ENCODE results near the gene NFASC. TPM values are rescaled to one million over a fixed set of nuclear protein-coding genes. Genes with fewer than 3 reads are reported as not detected.

NFASC gene
- total RNA-seq, 4 donors from 2014 or later, result 6.3 to 15.1 (median 11.7) TPM

DNA sequence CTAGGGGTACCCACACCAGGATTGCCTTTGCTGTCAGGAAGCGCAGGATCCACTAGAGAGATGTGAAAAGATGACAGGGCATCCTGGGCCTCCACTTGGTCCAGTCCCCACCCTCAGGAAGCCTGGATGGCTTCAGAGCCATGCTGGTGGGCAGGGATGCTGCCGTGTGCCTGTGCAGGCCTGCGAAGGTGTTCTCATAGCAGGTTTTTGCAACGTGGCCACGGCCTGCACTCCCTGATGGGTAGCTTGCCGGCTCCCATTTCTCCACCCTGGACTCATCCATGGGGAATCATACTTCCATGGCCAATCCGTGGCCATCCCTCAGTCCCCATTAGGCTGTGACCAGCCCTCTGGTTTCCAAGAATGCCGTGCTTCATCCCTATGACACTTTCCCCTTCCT lies 138.2 kb downstream of the NFASC start:
- 72 to 73% methylated on average over 7 of the region's 8 CpGs for WGBS, 2 donors
- no peak overlapping the region for H3K27ac ChIP-seq
- no peak for DNase-seq
- intact Hi-C loops (cut with DNase I), result no loop called here
- peaks cover 0 to 11% (median 0%) of the 10 kb centered on the region in 4 donors for H3K27me3 ChIP-seq
- TF ChIP-seq, protein P1, sequence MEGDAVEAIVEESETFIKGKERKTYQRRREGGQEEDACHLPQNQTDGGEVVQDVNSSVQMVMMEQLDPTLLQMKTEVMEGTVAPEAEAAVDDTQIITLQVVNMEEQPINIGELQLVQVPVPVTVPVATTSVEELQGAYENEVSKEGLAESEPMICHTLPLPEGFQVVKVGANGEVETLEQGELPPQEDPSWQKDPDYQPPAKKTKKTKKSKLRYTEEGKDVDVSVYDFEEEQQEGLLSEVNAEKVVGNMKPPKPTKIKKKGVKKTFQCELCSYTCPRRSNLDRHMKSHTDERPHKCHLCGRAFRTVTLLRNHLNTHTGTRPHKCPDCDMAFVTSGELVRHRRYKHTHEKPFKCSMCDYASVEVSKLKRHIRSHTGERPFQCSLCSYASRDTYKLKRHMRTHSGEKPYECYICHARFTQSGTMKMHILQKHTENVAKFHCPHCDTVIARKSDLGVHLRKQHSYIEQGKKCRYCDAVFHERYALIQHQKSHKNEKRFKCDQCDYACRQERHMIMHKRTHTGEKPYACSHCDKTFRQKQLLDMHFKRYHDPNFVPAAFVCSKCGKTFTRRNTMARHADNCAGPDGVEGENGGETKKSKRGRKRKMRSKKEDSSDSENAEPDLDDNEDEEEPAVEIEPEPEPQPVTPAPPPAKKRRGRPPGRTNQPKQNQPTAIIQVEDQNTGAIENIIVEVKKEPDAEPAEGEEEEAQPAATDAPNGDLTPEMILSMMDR (IDR thresholded peaks at IDR 0.05), result no peak
- TF ChIP-seq POLR2A (IDR thresholded peaks at IDR 0.05), result no peak
- H3K9me3 ChIP-seq, result no peaks in the 10 kb centered on the region
- H3K4me3 ChIP-seq, result no peak overlapping the region
- peaks cover 3 to 17% (median 4%) of the 10 kb centered on the region in 3 donors for H3K4me1 ChIP-seq
- no peaks in the 10 kb centered on the region for H3K36me3 ChIP-seq

DNA sequence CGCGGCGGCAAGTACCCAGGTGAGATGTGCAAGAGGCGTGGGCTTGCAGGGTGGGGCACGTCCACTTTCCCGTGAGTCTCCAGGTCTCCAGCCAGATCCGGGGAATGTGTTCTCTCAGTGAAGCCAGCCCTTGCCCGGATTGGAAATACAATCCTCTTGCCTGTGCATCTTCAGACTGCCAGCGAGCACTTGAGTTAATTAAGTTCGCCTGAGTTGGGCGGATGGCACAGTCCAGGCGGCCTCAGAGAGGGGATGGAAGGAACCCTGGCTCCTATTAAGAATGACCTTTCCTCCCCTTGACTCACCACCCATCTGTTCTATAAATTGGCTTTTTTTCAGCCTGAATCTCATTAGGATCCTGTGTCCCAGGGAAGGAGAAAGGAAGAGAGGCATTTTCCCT lies 139.0 kb downstream of the NFASC start:
- H3K4me3 ChIP-seq, result no peak overlapping the region
- no peak for DNase-seq
- peaks cover 4 to 21% (median 5%) of the 10 kb centered on the region in 3 donors for H3K4me1 ChIP-seq
- no peaks in the 10 kb centered on the region for H3K36me3 ChIP-seq
- no peaks in the 10 kb centered on the region for H3K9me3 ChIP-seq
- intact Hi-C loops (cut with DNase I), result no loop called here
- no peak overlapping the region for H3K27ac ChIP-seq
- peaks cover 0 to 11% (median 0%) of the 10 kb centered on the region in 4 donors for H3K27me3 ChIP-seq
- WGBS, 2 donors, result 87 to 88% methylated on average over 3 to 11 of the region's 12 CpGs
- no peak for TF ChIP-seq POLR2A (IDR thresholded peaks at IDR 0.05)
- TF ChIP-seq, protein P1 (IDR thresholded peaks at IDR 0.05), result no peak

DNA sequence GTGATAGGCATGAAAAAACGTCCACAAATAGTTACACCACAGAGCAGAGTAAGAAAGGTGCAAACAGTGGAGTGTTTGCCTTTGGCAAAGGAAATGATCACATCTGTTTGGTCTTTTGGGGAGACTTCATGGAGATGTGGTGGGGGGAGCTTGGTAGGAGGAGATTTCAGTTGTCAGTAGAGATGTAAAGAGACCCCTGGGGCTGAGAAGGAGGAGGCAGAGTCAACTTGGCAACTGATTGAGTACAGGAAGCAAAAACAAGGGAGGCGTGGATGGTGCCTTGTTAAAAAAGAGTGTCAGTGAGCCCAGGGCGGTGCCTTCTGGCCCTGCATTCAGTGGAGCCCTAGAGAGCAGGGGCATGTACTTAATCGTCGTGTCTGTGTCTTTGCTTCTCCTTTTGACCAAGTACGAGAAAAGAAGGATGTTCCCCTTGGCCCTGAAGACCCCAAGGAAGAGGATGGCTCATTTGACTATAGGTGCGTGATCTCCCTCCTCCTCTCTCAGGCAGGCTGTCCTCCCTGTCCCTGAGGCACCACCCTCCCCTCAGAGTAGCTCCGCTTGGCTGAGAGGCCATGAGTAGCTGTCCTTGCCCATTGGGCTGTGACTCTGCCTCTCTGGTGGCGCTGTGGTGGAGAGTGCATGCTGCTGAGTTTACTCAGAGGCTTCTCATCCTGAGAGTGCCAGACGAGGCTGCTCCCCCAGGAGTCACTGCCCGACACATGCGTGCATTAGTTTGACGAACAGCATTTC lies 141.9 kb downstream of the NFASC start:
- Histone ChIP-seq H3K36me3 (no peaks in the 10 kb centered on the region), H3K9me3 (no peaks in the 10 kb centered on the region), H3K27ac (no peak overlapping the region), H3K4me3 (no peak overlapping the region), H3K27me3 (peaks cover 0 to 16% (median 0%) of the 10 kb centered on the region in 4 donors), H3K4me1 (peaks cover 4 to 24% (median 5%) of the 10 kb centered on the region in 3 donors)
- WGBS, 2 donors, result 51 to 71% methylated on average over 9 to 10 of the region's 13 CpGs
- TF ChIP-seq POLR2A (IDR thresholded peaks at IDR 0.05), result no peak
- TF ChIP-seq, protein P1 (IDR thresholded peaks at IDR 0.05), result no peak
- DNase-seq, result no peak
- intact Hi-C loops (cut with DNase I), result no loop called here

DNA sequence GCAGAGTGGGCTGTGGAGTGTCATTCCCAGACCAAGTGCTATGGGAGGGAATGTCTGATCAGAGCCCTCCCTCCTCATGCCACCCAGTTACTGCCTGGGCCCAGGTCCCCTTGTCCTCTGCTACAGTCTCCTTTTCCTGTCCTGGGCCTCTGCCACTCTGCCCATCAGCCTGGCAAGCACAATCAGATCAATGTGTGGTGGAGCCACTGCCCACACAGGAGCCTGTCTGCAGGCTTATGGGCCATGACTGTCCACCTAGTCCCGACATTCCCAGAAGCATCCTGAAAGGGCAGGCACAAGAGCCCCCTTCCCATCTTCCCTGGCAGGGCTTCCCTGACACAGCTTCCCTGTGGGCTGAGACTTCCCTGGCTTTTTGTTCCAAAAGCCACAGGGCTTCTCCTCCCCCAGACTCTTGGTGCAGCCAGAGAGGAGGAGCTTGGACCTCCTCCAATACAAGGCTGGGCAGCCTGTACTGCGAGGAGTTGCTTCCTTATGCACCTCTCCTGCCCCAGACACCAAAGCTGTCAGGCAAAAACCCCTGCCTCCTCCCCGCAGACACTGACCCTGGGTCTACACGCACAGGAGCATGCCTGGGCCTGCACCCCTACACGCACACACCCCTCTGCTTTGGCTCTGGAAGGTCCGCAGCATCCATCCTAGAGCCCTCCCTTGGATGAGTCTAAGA lies 143.2 kb downstream of the NFASC start:
- Histone ChIP-seq H3K4me3 (no peak overlapping the region), H3K4me1 (peaks cover 4 to 24% (median 5%) of the 10 kb centered on the region in 3 donors), H3K36me3 (no peaks in the 10 kb centered on the region), H3K27ac (no peak overlapping the region), H3K9me3 (no peaks in the 10 kb centered on the region), H3K27me3 (peaks cover 0 to 29% (median 0%) of the 10 kb centered on the region in 4 donors)
- DNase-seq, result no peak
- 19 to 40% methylated on average over 2 to 3 of the region's 6 CpGs for WGBS, 2 donors
- intact Hi-C loops (cut with DNase I), result no loop called here
- TF ChIP-seq, protein P1 (IDR thresholded peaks at IDR 0.05), result no peak
- TF ChIP-seq POLR2A (IDR thresholded peaks at IDR 0.05), result no peak

DNA sequence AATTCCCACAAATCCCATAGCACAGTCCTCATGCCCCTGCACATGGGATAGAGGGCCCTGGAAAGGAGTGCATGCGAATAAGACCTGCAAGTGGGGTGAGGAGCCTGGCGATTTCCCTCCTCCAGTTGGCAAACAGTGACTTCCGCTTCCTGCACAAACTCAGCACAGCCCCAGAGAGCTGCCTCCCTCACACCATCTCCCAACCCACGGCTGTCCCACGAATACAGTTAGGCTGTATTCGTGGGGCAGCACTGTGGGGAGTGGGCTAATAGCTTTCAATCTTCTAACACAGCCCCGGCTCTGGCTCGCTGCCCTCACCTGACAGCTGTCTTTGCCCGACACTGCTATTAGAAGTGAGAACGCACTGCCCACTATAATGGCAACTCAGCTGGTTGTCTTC lies 144.1 kb downstream of the NFASC start:
- TF ChIP-seq POLR2A (IDR thresholded peaks at IDR 0.05), result no peak
- TF ChIP-seq, protein P1 (IDR thresholded peaks at IDR 0.05), result no peak
- Histone ChIP-seq H3K9me3 (no peaks in the 10 kb centered on the region), H3K27ac (no peak overlapping the region), H3K4me3 (no peak overlapping the region), H3K4me1 (peaks cover 4 to 24% (median 5%) of the 10 kb centered on the region in 3 donors), H3K36me3 (no peaks in the 10 kb centered on the region), H3K27me3 (peaks cover 0 to 38% (median 0%) of the 10 kb centered on the region in 4 donors)
- DNase-seq, result no peak
- intact Hi-C loops (cut with DNase I), result no loop called here
- 74% methylated on average over 8 of the region's 10 CpGs; no CpG with 5 or more reads in 1 of the 2 donors for WGBS, 2 donors
